SIG-M5 treated with dmso at 0.1 percent for 504 hours (cell line): ENCODE results near the gene PFDN4.

Experiments
- DNase-seq: peaks from one replicate; lab custom pipeline; 2025; ENCODE audit not compliant: unreplicated experiment; lab: John Stamatoyannopoulos, UW

Gene PFDN4

GRCh38 chr20:54200487-54201267 is 7.2 kb upstream of the PFDN4 start:
- peak; percentile 99 for DNase-seq

GRCh38 chr20:54201268-54201846 is 6.5 kb upstream of the PFDN4 start:
- DNase-seq, result no peak

GRCh38 chr20:54203281-54203680 is 4.6 kb upstream of the PFDN4 start:
- no peak for DNase-seq

- no peak for DNase-seq
Measured at GRCh38 chr20:54204063-54204462, 3.8 kb upstream of the PFDN4 start.

- DNase-seq, result no peak
Measured at GRCh38 chr20:54204481-54204880, 3.4 kb upstream of the PFDN4 start.

- no peak for DNase-seq
Measured at GRCh38 chr20:54205450-54205849, 2.4 kb upstream of the PFDN4 start.

GRCh38 chr20:54207053-54207742 is 689 bp upstream of the PFDN4 start:
- DNase-seq, result no peak

GRCh38 chr20:54208548-54209176 is 775 bp downstream of the PFDN4 start:
- DNase-seq, result peak; percentile 78

- DNase-seq, result peak; percentile 71
Measured at GRCh38 chr20:54209216-54209813, 1.4 kb downstream of the PFDN4 start.

GRCh38 chr20:54212226-54212625 is 4.3 kb downstream of the PFDN4 start:
- DNase-seq, result no peak

- DNase-seq, result no peak
Measured at GRCh38 chr20:54212871-54213270, 5.0 kb downstream of the PFDN4 start.

- DNase-seq, result no peak
Measured at GRCh38 chr20:54214566-54214965, 6.7 kb downstream of the PFDN4 start.

- no peak for DNase-seq
Measured at GRCh38 chr20:54215157-54215789, 7.4 kb downstream of the PFDN4 start.

GRCh38 chr20:54217762-54218161 is 9.9 kb downstream of the PFDN4 start:
- DNase-seq, result no peak

GRCh38 chr20:54218470-54218869 is 10.6 kb downstream of the PFDN4 start:
- no peak for DNase-seq

- peak; percentile 91 for DNase-seq
Measured at GRCh38 chr20:54219751-54220426, 12.0 kb downstream of the PFDN4 start.

GRCh38 chr20:54220722-54221121 is 12.8 kb downstream of the PFDN4 start:
- no peak for DNase-seq

- no peak for DNase-seq
Measured at GRCh38 chr20:54221353-54221752, 13.5 kb downstream of the PFDN4 start.

- DNase-seq, result no peak
Measured at GRCh38 chr20:54221996-54222890, 14.4 kb downstream of the PFDN4 start.
